ENCODE results near the gene DCAF8. TPM values are rescaled to one million over a fixed set of nuclear protein-coding genes. Genes with fewer than 3 reads are reported as not detected.

DCAF8 gene
- total RNA-seq, 1 experiment from 2014 or later: 152 TPM

- no TSS peak for BruUV-seq (replicated peaks)
- ChIA-PET CTCF (no interaction called here), POLR2A (ENCODE audit: unreplicated experiment) (no interaction called here)
- Histone ChIP-seq H3K4me3 (no peak overlapping the region), H3K9me3 (ENCODE audit: insufficient read depth, low read depth) (no peaks in the 10 kb centered on the region), H3K27ac (no peak overlapping the region), H3K79me2 (ENCODE audit: low read depth) (no peaks in the 10 kb centered on the region), H2AFZ (no peak overlapping the region), H3K27me3 (ENCODE audit: insufficient read depth, low read depth) (no peaks in the 10 kb centered on the region), H3F3A (ENCODE audit: insufficient read depth, low read depth) (no peaks in the 10 kb centered on the region), H3K4me2 (no peak overlapping the region), H3K4me1 (replicated peaks; ENCODE audit: insufficient read depth) (no peaks in the 10 kb centered on the region), H4K20me1 (ENCODE audit: insufficient read depth) (no peaks in the 10 kb centered on the region), H3K36me3 (ENCODE audit: low read depth) (no peaks in the 10 kb centered on the region), H3K9me2 (ENCODE audit: insufficient read depth) (no peaks in the 10 kb centered on the region)
- DNase-seq: no peak
- TF ChIP-seq CTCF (conservative IDR thresholded peaks at IDR 0.05) (no peak), EZH2 (IDR thresholded peaks at IDR 0.05; ENCODE audit: low read depth) (no peak)
- intact Hi-C loops (cut with micrococcal nuclease; ENCODE audit: unreplicated experiment): no loop called here
These were observed 65.1 kb downstream of the DCAF8 start for GRCh38 chr1:160197231-160197630.

GRCh38 chr1:160196143-160196542 lies 66.2 kb downstream of the DCAF8 start:
- H3K9me3 ChIP-seq (ENCODE audit: insufficient read depth, low read depth): no peaks in the 10 kb centered on the region

DNA sequence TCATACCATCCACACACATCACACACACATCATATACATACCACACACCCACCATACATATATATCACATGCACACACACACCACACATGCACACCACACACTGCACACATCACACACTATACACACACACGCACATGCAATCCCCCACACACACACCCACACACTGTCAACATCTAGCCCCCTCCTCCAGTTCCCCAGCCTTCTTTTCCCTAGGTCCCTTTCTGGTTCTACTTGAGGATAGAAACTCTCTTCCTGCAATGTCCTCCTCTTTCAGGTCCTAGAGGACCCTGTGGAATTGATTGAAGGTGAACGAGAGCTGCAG lies 67.7 kb downstream of the DCAF8 start:
- Histone ChIP-seq H4K20me1 (ENCODE audit: insufficient read depth) (no peaks in the 10 kb centered on the region), H3K4me1 (replicated peaks; ENCODE audit: insufficient read depth) (no peaks in the 10 kb centered on the region), H3F3A (ENCODE audit: insufficient read depth, low read depth) (no peaks in the 10 kb centered on the region), H3K79me2 (ENCODE audit: low read depth) (no peaks in the 10 kb centered on the region), H3K27ac (no peak overlapping the region), H3K4me3 (no peak overlapping the region), H3K4me2 (no peak overlapping the region), H3K9me3 (ENCODE audit: insufficient read depth, low read depth) (no peaks in the 10 kb centered on the region), H3K27me3 (ENCODE audit: insufficient read depth, low read depth) (no peaks in the 10 kb centered on the region), H3K9me2 (ENCODE audit: insufficient read depth) (no peaks in the 10 kb centered on the region), H3K36me3 (ENCODE audit: low read depth) (no peaks in the 10 kb centered on the region), H2AFZ (no peak overlapping the region)
- intact Hi-C loops (cut with micrococcal nuclease; ENCODE audit: unreplicated experiment): no loop called here
- ChIA-PET POLR2A (ENCODE audit: unreplicated experiment) (no interaction called here), CTCF (no interaction called here)
- BruUV-seq (replicated peaks): no TSS peak
- TF ChIP-seq EZH2 (IDR thresholded peaks at IDR 0.05; ENCODE audit: low read depth) (no peak), CTCF (conservative IDR thresholded peaks at IDR 0.05) (no peak)
- DNase-seq: no peak

More at GRCh38 chr1:160196143-160196542, 66.2 kb downstream of the DCAF8 start:
- Histone ChIP-seq H3K9me2 (ENCODE audit: insufficient read depth) (no peaks in the 10 kb centered on the region), H3K36me3 (ENCODE audit: low read depth) (no peaks in the 10 kb centered on the region), H3K4me2 (no peak overlapping the region), H3K4me1 (replicated peaks; ENCODE audit: insufficient read depth) (no peaks in the 10 kb centered on the region), H3K27ac (no peak overlapping the region), H3K79me2 (ENCODE audit: low read depth) (no peaks in the 10 kb centered on the region), H3F3A (ENCODE audit: insufficient read depth, low read depth) (no peaks in the 10 kb centered on the region), H3K4me3 (no peak overlapping the region), H4K20me1 (ENCODE audit: insufficient read depth) (no peaks in the 10 kb centered on the region), H3K27me3 (ENCODE audit: insufficient read depth, low read depth) (no peaks in the 10 kb centered on the region), H2AFZ (no peak overlapping the region)
- no TSS peak for BruUV-seq (replicated peaks)
- POLR2A ChIA-PET (ENCODE audit: unreplicated experiment): interaction anchor here (0.6 kb wide), 1 partner anchor 98 kb away, joined by 8 read pairs; no protein-coding TSS in a partner anchor
- no peak for DNase-seq
- CTCF ChIA-PET: no interaction called here
- TF ChIP-seq CTCF (conservative IDR thresholded peaks at IDR 0.05): no peak
- TF ChIP-seq EZH2 (IDR thresholded peaks at IDR 0.05; ENCODE audit: low read depth): no peak
- intact Hi-C loops (cut with micrococcal nuclease; ENCODE audit: unreplicated experiment): no loop called here

All from PC-9 (cell line).